IPS-18a (cell line): ENCODE results near the gene PARPBP.
"Not testable (repeated sequence)": the region's sequence is repeated elsewhere in the genome, so short reads cannot be mapped to it uniquely, and the experiment has no call there.

ENCODE experiments used
- H3K27ac ChIP-seq: one replicate; pipeline ENCODE4 v1.5.1; 2013; ENCODE audit warnings: low read length
- H3K27me3 ChIP-seq: one replicate; pipeline ENCODE4 v1.6.1; 2013; ENCODE audit warnings: mild to moderate bottlenecking, low read length; ENCODE audit not compliant: control insufficient read depth, insufficient read depth
- H3K36me3 ChIP-seq: one replicate; pipeline ENCODE4 v1.6.1; 2013; ENCODE audit warnings: low read depth, low read length; ENCODE audit not compliant: control insufficient read depth
- H3K4me1 ChIP-seq: one replicate; pipeline ENCODE4 v1.6.1; 2013; ENCODE audit warnings: low read depth, low read length; ENCODE audit not compliant: control insufficient read depth
- H3K4me3 ChIP-seq: one replicate; pipeline ENCODE4 v1.5.1; 2013; ENCODE audit warnings: low read length
- H3K9ac ChIP-seq: one replicate; pipeline ENCODE4 v1.6.1; 2013; ENCODE audit warnings: mild to moderate bottlenecking, low read length, moderate library complexity
- H3K9me3 ChIP-seq: one replicate; pipeline ENCODE4 v1.6.1; 2013; ENCODE audit warnings: low read depth, low read length; ENCODE audit not compliant: control insufficient read depth

Gene PARPBP

GRCh38 chr12:102202556-102202955 lies 82.6 kb downstream of the PARPBP start:
- Histone ChIP-seq H3K27ac (no peak overlapping the region), H3K4me1 (no peaks in the 10 kb centered on the region)

GRCh38 chr12:102204025-102204424 lies 84.0 kb downstream of the PARPBP start:
- Histone ChIP-seq H3K4me1 (no peaks in the 10 kb centered on the region), H3K27me3 (no peaks in the 10 kb centered on the region), H3K9ac (no peak overlapping the region), H3K9me3 (peaks cover 8% of the 10 kb centered on the region), H3K36me3 (no peaks in the 10 kb centered on the region), H3K4me3 (no peak overlapping the region), H3K27ac (no peak overlapping the region)

More at GRCh38 chr12:102202556-102202955, 82.6 kb downstream of the PARPBP start:
- no peaks in the 10 kb centered on the region for H3K36me3 ChIP-seq
- H3K27me3 ChIP-seq: no peaks in the 10 kb centered on the region
- no peaks in the 10 kb centered on the region for H3K9me3 ChIP-seq
- no peak overlapping the region for H3K9ac ChIP-seq
- no peak overlapping the region for H3K4me3 ChIP-seq

- no peaks in the 10 kb centered on the region for H3K36me3 ChIP-seq
- no peak overlapping the region for H3K9ac ChIP-seq
- H3K4me3 ChIP-seq: no peak overlapping the region
- no peaks in the 10 kb centered on the region for H3K27me3 ChIP-seq
- H3K4me1 ChIP-seq: no peaks in the 10 kb centered on the region
- no peaks in the 10 kb centered on the region for H3K9me3 ChIP-seq
- H3K27ac ChIP-seq: no peak overlapping the region
Measured at GRCh38 chr12:102215992-102216691, 96.2 kb downstream of the PARPBP start.

GRCh38 chr12:102220736-102221135 lies 100.8 kb downstream of the PARPBP start:
- Histone ChIP-seq H3K27ac (no peak overlapping the region), H3K27me3 (no peaks in the 10 kb centered on the region), H3K4me3 (no peak overlapping the region), H3K9me3 (no peaks in the 10 kb centered on the region), H3K9ac (no peak overlapping the region), H3K36me3 (no peaks in the 10 kb centered on the region), H3K4me1 (no peaks in the 10 kb centered on the region)

- Histone ChIP-seq H3K4me3 (no peak overlapping the region), H3K9ac (no peak overlapping the region), H3K4me1 (peaks cover 8% of the 10 kb centered on the region), H3K36me3 (no peaks in the 10 kb centered on the region), H3K9me3 (no peaks in the 10 kb centered on the region), H3K27me3 (no peaks in the 10 kb centered on the region), H3K27ac (no peak overlapping the region)
Measured at GRCh38 chr12:102227954-102228353, 108.0 kb downstream of the PARPBP start.

- Histone ChIP-seq H3K9me3 (no peaks in the 10 kb centered on the region), H3K36me3 (no peaks in the 10 kb centered on the region), H3K27me3 (no peaks in the 10 kb centered on the region), H3K4me3 (no peak overlapping the region), H3K27ac (no peak overlapping the region), H3K9ac (no peak overlapping the region), H3K4me1 (peaks cover 11% of the 10 kb centered on the region)
Measured at GRCh38 chr12:102232036-102232435, 112.1 kb downstream of the PARPBP start.

- Histone ChIP-seq H3K27me3 (no peaks in the 10 kb centered on the region), H3K9me3 (no peaks in the 10 kb centered on the region), H3K27ac (no peak overlapping the region), H3K9ac (no peak overlapping the region), H3K4me3 (no peak overlapping the region), H3K36me3 (no peaks in the 10 kb centered on the region), H3K4me1 (peaks cover 11% of the 10 kb centered on the region)
Measured at GRCh38 chr12:102232446-102232845, 112.5 kb downstream of the PARPBP start.

- Histone ChIP-seq H3K27ac (no peak overlapping the region), H3K4me3 (no peak overlapping the region), H3K4me1 (peaks cover 11% of the 10 kb centered on the region), H3K9me3 (no peaks in the 10 kb centered on the region), H3K27me3 (no peaks in the 10 kb centered on the region), H3K9ac (no peak overlapping the region), H3K36me3 (no peaks in the 10 kb centered on the region)
Measured at GRCh38 chr12:102234599-102234998, 114.6 kb downstream of the PARPBP start.

GRCh38 chr12:102240859-102241258 lies 120.9 kb downstream of the PARPBP start:
- not testable (repeated sequence) for H3K9ac ChIP-seq, H3K36me3 ChIP-seq, H3K27me3 ChIP-seq, H3K27ac ChIP-seq, H3K4me1 ChIP-seq, H3K9me3 ChIP-seq, H3K4me3 ChIP-seq
